ENCODE data around the gene CIAO2A.

GRCh38 chr15:64092075-64092820 is 1.4 kb downstream of the CIAO2A start:
- TF ChIP-seq CTCF (conservative IDR thresholded peaks at IDR 0.05; ENCODE audit: low read length) (peak; percentile 45), EZH2phosphoT487 (IDR thresholded peaks at IDR 0.05; ENCODE audit: borderline replicate concordance) (no peak)
